ENCODE results near the gene MRPL40. TPM values are rescaled to one million over a fixed set of nuclear protein-coding genes. Genes with fewer than 3 reads are reported as not detected.
A peak's percentile ranks its signal among the peaks of the same experiment; 100 is the strongest.

The MRPL40 gene
- total and polyA plus RNA-seq, 2 of the 13 experiments (the other 11 are each of a cell fraction or from before 2014, with no cell fraction given): 42.7 to 79.7 TPM

GRCh38 chr22:19479355-19480172 is 47.2 kb downstream of the MRPL40 start, which contains the start of gene CDC45 (continued):
- TF ChIP-seq ZNF800 (CRISPR knock-in tag; IDR thresholded peaks at IDR 0.05): no peak
- TF ChIP-seq GPBP1L1 (CRISPR knock-in tag; IDR thresholded peaks at IDR 0.05): no peak
- TF ChIP-seq HNRNPUL1 (IDR thresholded peaks at IDR 0.05; ENCODE audit: low read depth, low read length): no peak
- TF ChIP-seq POGZ (CRISPR knock-in tag; IDR thresholded peaks at IDR 0.05): no peak
- no peak for TF ChIP-seq ELK4 (CRISPR knock-in tag; IDR thresholded peaks at IDR 0.05; ENCODE audit: borderline replicate concordance)
- TF ChIP-seq PRMT3 (CRISPR knock-in tag; IDR thresholded peaks at IDR 0.05; ENCODE audit: borderline replicate concordance, low read depth): no peak
- TF ChIP-seq PCBP1 (IDR thresholded peaks at IDR 0.05; ENCODE audit: borderline replicate concordance, low read depth, low read length): no peak
- TF ChIP-seq PATZ1 (CRISPR knock-in tag; IDR thresholded peaks at IDR 0.05): peak; percentile 18
- 0 out of 2 replicates have a peak, but pooled peaks have one; percentile 62 for TF ChIP-seq MXD3 (CRISPR knock-in tag; IDR thresholded peaks at IDR 0.05)
- TF ChIP-seq ZSCAN29 (CRISPR knock-in tag; conservative IDR thresholded peaks at IDR 0.05): no peak
- TF ChIP-seq ZNF362 (CRISPR knock-in tag; IDR thresholded peaks at IDR 0.05; ENCODE audit: borderline replicate concordance): no peak
- peak; percentile 97 for TF ChIP-seq PRDM10 (CRISPR knock-in tag; IDR thresholded peaks at IDR 0.05; ENCODE audit: low read depth)
